Gastrocnemius medialis (tissue), 4 donors: ENCODE results near the gene LITAF. TPM values are rescaled to one million over a fixed set of nuclear protein-coding genes. Genes with fewer than 3 reads are reported as not detected.
"Not testable (repeated sequence)": the region's sequence is repeated elsewhere in the genome, so short reads cannot be mapped to it uniquely, and the experiment has no call there.

Experiments
- ATAC-seq, 2 donors: fragments of 150-250 bp; one replicate each; pipeline ENCODE4 v1.9.1; 2016
- DNase-seq, 2 donors: peaks; one replicate each; pipeline ENCODE4 v3.0.0-alpha.2; 2019
- H3K27ac ChIP-seq, 4 donors: fragments of 200-600 bp; sonication (generic); 1 replicate in 1 of 4; 2 replicates in 3 of 4; pipeline ENCODE4 v1.5.1; 2016 to 2018; ENCODE audit warnings: mild to moderate bottlenecking in 2 of 4, moderate library complexity in 1 of 4
- H3K27me3 ChIP-seq, 3 donors: fragments of 200-600 bp; sonication (generic) in 2 of 3; 1 replicate in 1 of 3; 2 replicates in 2 of 3; pipeline versions ENCODE4 v1.5.1 to v1.6.0; 2016 to 2019; ENCODE audit warnings: mild to moderate bottlenecking in 1 of 3, moderate library complexity in 1 of 3
- H3K36me3 ChIP-seq, 2 donors: fragments of 200-600 bp; sonication (generic) in 1 of 2; one replicate each; pipeline ENCODE4 v1.5.1; 2017 to 2018
- H3K4me1 ChIP-seq, 2 donors: fragments of 200-600 bp; sonication (generic) in 1 of 2; one replicate each; pipeline ENCODE4 v1.5.1; 2016 to 2017; ENCODE audit warnings: mild to moderate bottlenecking in 2 of 2
- H3K4me3 ChIP-seq, 4 donors: fragments of 200-600 bp; sonication (generic) in 3 of 4; 1 replicate in 1 of 4; 2 replicates in 3 of 4; pipeline ENCODE4 v1.5.1; 2016 to 2019; ENCODE audit warnings: mild to moderate bottlenecking in 2 of 4
- H3K9me3 ChIP-seq, 3 donors: fragments of 200-600 bp; sonication (generic) in 2 of 3; 1 replicate in 1 of 3; 2 replicates in 2 of 3; pipeline ENCODE4 v1.5.1; 2016 to 2019
- POLR2A ChIP-seq, 2 donors: fragments of 450-650 bp; IDR thresholded peaks; one replicate each; pipeline ENCODE4 v1.6.1; 2017; ENCODE audit warnings: antibody characterized with exemption in 2 of 2, mild to moderate bottlenecking in 2 of 2, moderate library complexity in 2 of 2
- in situ Hi-C, 4 donors: fragments of 200-750 bp; cut with MboI; loops; one replicate each; pipeline versions ENCODE4 v1.15.0 to v1.8.0; 2017; ENCODE audit warnings: low sequenced_read_pairs in 4 of 4
- intact Hi-C: fragments of 100-400 bp; cut with DNase I; formaldehyde crosslinking; loops from one replicate; pipeline ENCODE4 v1.15.1; 2023; ENCODE audit warnings: low total_unique reads
- total RNA-seq, 4 donors: library from RNA; depleted of rRNA; stranded (reverse); fragments of >200 nt; gene quantifications; one replicate each; pipeline versions ENCODE4 v1.1.0 to v1.2.3, GENCODE V29; 2016
- TF ChIP-seq, protein P1 (sequence below), 5 experiments: fragments of 450-650 bp in 3 of 5; fragments of 200-600 bp in 2 of 5; sonication (generic) in 2 of 5; IDR thresholded peaks in 4 of 5; conservative IDR thresholded peaks in 1 of 5; 1 replicate in 4 of 5; 2 replicates in 1 of 5; pipeline ENCODE4 v1.5.1; 2016 to 2019; ENCODE audit warnings: antibody characterized with exemption in 5 of 5, mild to moderate bottlenecking in 3 of 5, moderate library complexity in 3 of 5

LITAF gene
- total RNA-seq, 4 donors from 2014 or later: 11.2 to 30.1 (median 19.4) TPM

DNA sequence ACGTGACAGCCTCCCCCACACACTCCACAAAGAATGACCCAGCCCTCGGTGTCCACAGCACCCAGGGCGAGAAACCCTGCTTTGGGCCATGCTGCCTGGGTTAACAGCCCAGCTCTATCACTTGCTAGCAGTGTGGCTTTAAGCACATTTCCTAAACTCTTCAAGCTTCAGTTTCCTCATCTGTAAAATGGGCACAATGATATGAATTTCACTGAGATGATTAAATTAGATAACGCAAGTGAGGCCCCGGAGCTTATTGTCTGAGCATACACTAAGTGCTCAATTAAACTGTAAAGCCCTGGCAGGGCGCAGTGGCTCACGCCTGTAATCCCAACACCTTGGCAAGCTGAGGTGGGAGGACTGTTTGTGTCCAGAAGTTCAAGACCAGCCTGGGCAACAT lies 79.4 kb downstream of the LITAF start:
- intact Hi-C loops (no loop called here), in situ Hi-C loops (no loop called here)
- Histone ChIP-seq H3K27me3 (no peaks in the 10 kb centered on the region), H3K9me3 (no peaks in the 10 kb centered on the region), H3K4me3 (no peak overlapping the region), H3K27ac (no peak overlapping the region), H3K36me3 (no peaks in the 10 kb centered on the region), H3K4me1 (no peaks in the 10 kb centered on the region)
- no peak for DNase-seq
- ATAC-seq: no peak
- TF ChIP-seq, protein P1, sequence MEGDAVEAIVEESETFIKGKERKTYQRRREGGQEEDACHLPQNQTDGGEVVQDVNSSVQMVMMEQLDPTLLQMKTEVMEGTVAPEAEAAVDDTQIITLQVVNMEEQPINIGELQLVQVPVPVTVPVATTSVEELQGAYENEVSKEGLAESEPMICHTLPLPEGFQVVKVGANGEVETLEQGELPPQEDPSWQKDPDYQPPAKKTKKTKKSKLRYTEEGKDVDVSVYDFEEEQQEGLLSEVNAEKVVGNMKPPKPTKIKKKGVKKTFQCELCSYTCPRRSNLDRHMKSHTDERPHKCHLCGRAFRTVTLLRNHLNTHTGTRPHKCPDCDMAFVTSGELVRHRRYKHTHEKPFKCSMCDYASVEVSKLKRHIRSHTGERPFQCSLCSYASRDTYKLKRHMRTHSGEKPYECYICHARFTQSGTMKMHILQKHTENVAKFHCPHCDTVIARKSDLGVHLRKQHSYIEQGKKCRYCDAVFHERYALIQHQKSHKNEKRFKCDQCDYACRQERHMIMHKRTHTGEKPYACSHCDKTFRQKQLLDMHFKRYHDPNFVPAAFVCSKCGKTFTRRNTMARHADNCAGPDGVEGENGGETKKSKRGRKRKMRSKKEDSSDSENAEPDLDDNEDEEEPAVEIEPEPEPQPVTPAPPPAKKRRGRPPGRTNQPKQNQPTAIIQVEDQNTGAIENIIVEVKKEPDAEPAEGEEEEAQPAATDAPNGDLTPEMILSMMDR (IDR thresholded peaks at IDR 0.05 in 4 of 5, conservative IDR thresholded peaks at IDR 0.05 in 1 of 5): no peak
- no peak for TF ChIP-seq POLR2A (IDR thresholded peaks at IDR 0.05)

DNA sequence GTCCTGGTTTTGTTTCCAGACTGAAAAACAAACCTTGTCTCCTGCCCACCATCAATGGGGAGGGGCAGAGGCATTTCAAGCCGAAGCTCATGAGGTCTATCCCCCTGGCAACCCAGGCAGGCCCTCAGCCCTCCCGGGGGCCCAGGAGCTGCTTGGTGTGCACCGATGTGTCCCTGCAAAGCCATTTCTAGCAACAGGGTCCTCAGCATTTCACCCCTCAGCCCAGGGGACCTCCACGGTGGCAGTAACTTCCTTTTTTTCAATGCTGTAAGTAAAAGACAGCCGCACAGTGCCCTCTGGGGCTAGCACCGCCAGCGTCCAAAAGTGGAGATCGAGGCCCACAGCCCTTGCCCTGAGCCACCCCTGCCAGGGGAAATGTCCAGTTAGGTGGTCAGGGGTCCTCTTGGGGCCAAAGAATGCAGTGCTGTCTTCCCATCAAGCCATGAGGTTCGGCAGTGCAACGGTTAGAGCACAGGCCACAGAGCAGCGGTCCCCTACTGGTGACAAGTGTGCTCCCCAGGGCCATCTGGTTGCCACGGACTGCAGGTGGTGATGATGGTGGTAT lies 79.9 kb downstream of the LITAF start:
- no peak for TF ChIP-seq POLR2A (IDR thresholded peaks at IDR 0.05)
- TF ChIP-seq, protein P1 (IDR thresholded peaks at IDR 0.05 in 4 of 5, conservative IDR thresholded peaks at IDR 0.05 in 1 of 5): no peak
- H3K9me3 ChIP-seq: no peaks in the 10 kb centered on the region

DNA sequence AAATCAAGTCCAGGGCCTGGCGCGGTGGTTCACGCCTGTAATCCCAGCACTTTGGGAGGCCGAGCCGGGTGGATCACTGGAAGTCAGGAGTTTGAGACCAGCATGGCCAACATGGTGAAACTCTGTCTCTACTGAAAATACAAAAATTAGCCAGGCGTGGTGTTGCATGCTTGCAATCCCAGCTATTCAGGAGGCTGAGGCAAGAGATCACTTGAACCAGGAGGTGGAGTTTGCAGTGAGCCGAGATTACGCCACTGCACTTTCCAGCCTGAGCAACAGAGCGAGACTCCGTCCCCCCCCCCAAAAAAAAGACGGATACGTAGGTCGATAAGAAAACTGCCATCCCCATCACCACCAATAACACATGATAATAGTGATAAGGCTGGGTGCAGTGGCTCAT lies 82.5 kb downstream of the LITAF start:
- intact Hi-C loops, in situ Hi-C loops: not testable (repeated sequence)

More for the DNA sequence above, 79.9 kb downstream of the LITAF start:
- no peaks in the 10 kb centered on the region for H3K4me1 ChIP-seq
- H3K4me3 ChIP-seq: no peak overlapping the region
- no peaks in the 10 kb centered on the region for H3K27me3 ChIP-seq
- no peak for DNase-seq
- no peak for ATAC-seq
- intact Hi-C loops: no loop called here
- in situ Hi-C loops: no loop called here
- no peak overlapping the region for H3K27ac ChIP-seq
- no peaks in the 10 kb centered on the region for H3K36me3 ChIP-seq

DNA sequence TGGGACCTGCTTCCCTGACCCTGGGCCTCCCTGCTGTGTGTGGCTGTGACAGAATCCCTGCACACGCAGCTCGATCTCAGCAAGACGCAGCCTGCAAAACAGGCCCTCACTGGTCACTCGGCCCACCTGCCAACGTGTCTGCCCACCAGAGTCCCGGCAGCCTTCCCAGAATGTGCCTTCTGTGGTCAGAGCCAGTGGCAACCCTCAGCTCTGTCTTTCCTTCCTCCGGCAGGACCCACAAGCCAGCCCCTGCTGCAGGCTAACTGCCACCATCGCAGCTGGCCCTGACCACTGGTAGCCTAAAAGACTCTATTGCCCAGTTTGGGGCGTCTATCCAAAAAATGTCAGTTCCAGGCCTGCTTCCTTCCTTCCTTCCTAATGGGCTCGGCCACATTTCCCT lies 83.2 kb downstream of the LITAF start:
- no peak for DNase-seq
- TF ChIP-seq, protein P1 (IDR thresholded peaks at IDR 0.05 in 4 of 5, conservative IDR thresholded peaks at IDR 0.05 in 1 of 5): no peak
- intact Hi-C loops: no loop called here
- H3K27ac ChIP-seq: no peak overlapping the region
- no peaks in the 10 kb centered on the region for H3K27me3 ChIP-seq
- H3K4me1 ChIP-seq: no peaks in the 10 kb centered on the region
- no peaks in the 10 kb centered on the region for H3K9me3 ChIP-seq
- in situ Hi-C loops: no loop called here
- no peak for ATAC-seq
- no peaks in the 10 kb centered on the region for H3K36me3 ChIP-seq
- H3K4me3 ChIP-seq: no peak overlapping the region

More for the DNA sequence above, 82.5 kb downstream of the LITAF start:
- H3K36me3 ChIP-seq, ATAC-seq, H3K4me1 ChIP-seq, H3K27me3 ChIP-seq, H3K4me3 ChIP-seq, H3K27ac ChIP-seq, DNase-seq, H3K9me3 ChIP-seq: not testable (repeated sequence)

DNA sequence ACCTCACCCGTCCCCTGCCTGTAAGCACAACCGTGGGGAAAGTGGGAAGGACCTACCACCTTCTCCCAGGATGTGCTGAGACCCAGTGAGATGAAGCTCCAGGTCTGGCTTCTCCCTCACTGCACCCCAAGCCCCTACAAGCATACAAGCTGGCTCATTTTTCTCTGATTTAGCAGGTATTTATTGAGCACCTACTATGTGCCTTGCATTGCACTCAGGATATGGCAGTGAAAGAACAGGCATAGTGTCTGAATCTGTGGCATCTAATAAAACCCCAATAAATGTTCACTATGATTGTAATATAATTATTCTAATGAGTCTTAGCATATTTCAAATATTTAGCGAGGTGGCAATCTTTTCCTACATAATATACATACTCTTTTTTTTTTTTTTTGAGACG lies 84.5 kb downstream of the LITAF start:
- H3K4me3 ChIP-seq: no peak overlapping the region
- no peak for TF ChIP-seq POLR2A (IDR thresholded peaks at IDR 0.05)
- TF ChIP-seq, protein P1 (IDR thresholded peaks at IDR 0.05 in 4 of 5, conservative IDR thresholded peaks at IDR 0.05 in 1 of 5): no peak
- DNase-seq (no peak), ATAC-seq (no peak)
- intact Hi-C loops (no loop called here), in situ Hi-C loops (no loop called here)
- H3K27ac ChIP-seq: no peak overlapping the region
- peaks cover 6 to 7% of the 10 kb centered on the region in 2 donors for H3K4me1 ChIP-seq
- no peaks in the 10 kb centered on the region for H3K36me3 ChIP-seq
- H3K9me3 ChIP-seq: no peaks in the 10 kb centered on the region
- no peaks in the 10 kb centered on the region for H3K27me3 ChIP-seq
